Measurements from ENCODE around the gene NRK.

- TF ChIP-seq POLR2AphosphoS5 (IDR thresholded peaks at IDR 0.05; ENCODE audit: low read depth, low read length) = no peak
- TF ChIP-seq ELF1 (IDR thresholded peaks at IDR 0.05) = no peak
- TF ChIP-seq CTCF (IDR thresholded peaks at IDR 0.05) = no peak
- TF ChIP-seq FOXM1 (IDR thresholded peaks at IDR 0.05; ENCODE audit: low read depth) = no peak
Observed at GRCh38 chrX:105973387-105973739, 151.0 kb downstream of the NRK start.

Measured in SK-N-SH (cell line).